ENCODE data around the gene TTF1. TPM values are rescaled to one million over a fixed set of nuclear protein-coding genes. Genes with fewer than 3 reads are reported as not detected.
A peak's percentile ranks its signal among the peaks of the same experiment; 100 is the strongest.

Gene TTF1
- total RNA-seq, 1 donor from 2014 or later: 22.3 TPM

- peaks cover 22% of the 10 kb centered on the region for H3K36me3 Mint-ChIP-seq (ENCODE audit: low read depth, unreplicated experiment)
- no peak for DNase-seq (ENCODE audit: low spot score)
- H3K9me3 Mint-ChIP-seq (ENCODE audit: unreplicated experiment): no peaks in the 10 kb centered on the region
- peaks cover 18% of the 10 kb centered on the region for H3K4me1 Mint-ChIP-seq (ENCODE audit: unreplicated experiment)
- TF ChIP-seq CTCF (IDR thresholded peaks at IDR 0.05; ENCODE audit: unreplicated experiment): no peak
- no peak overlapping the region for H3K4me3 Mint-ChIP-seq (ENCODE audit: unreplicated experiment)
- H3K27me3 Mint-ChIP-seq (ENCODE audit: unreplicated experiment): peaks cover 4% of the 10 kb centered on the region
- H3K27ac Mint-ChIP-seq (ENCODE audit: unreplicated experiment): no peak overlapping the region
Observed at GRCh38 chr9:132357764-132358163, 48.9 kb downstream of the TTF1 start.

GRCh38 chr9:132356324-132356924, 50.2 kb downstream of the TTF1 start:
- Mint-ChIP-seq H3K36me3 (ENCODE audit: low read depth, unreplicated experiment) (peaks cover 35% of the 10 kb centered on the region), H3K27me3 (ENCODE audit: unreplicated experiment) (peaks cover 4% of the 10 kb centered on the region), H3K9me3 (ENCODE audit: unreplicated experiment) (no peaks in the 10 kb centered on the region), H3K4me3 (ENCODE audit: unreplicated experiment) (peak overlapping the region; percentile 33), H3K27ac (ENCODE audit: unreplicated experiment) (peak overlapping the region; percentile 41), H3K4me1 (ENCODE audit: unreplicated experiment) (peaks cover 31% of the 10 kb centered on the region)
- no peak for TF ChIP-seq CTCF (IDR thresholded peaks at IDR 0.05; ENCODE audit: unreplicated experiment)
- no peak for DNase-seq (ENCODE audit: low spot score)

- no peak for TF ChIP-seq CTCF (IDR thresholded peaks at IDR 0.05; ENCODE audit: unreplicated experiment)
- H3K4me3 Mint-ChIP-seq (ENCODE audit: unreplicated experiment): peak within 1 kb of the TSS; percentile 95
Observed at GRCh38 chr9:132354637-132355355, 51.8 kb downstream of the TTF1 start, which contains the start of gene SETX. SETX (minus strand) TSS chr9:132354986; CDS start chr9:132349428, 5,558 bp downstream.

GRCh38 chr9:132351404-132352045, 55.1 kb downstream of the TTF1 start:
- no peak overlapping the region for H3K27ac Mint-ChIP-seq (ENCODE audit: unreplicated experiment)
- no peaks in the 10 kb centered on the region for H3K9me3 Mint-ChIP-seq (ENCODE audit: unreplicated experiment)
- no peak for DNase-seq (ENCODE audit: low spot score)
- peaks cover 49% of the 10 kb centered on the region for H3K36me3 Mint-ChIP-seq (ENCODE audit: low read depth, unreplicated experiment)
- TF ChIP-seq CTCF (IDR thresholded peaks at IDR 0.05; ENCODE audit: unreplicated experiment): no peak
- H3K4me3 Mint-ChIP-seq (ENCODE audit: unreplicated experiment): peak overlapping the region; percentile 95
- H3K27me3 Mint-ChIP-seq (ENCODE audit: unreplicated experiment): peaks cover 3% of the 10 kb centered on the region
- peaks cover 43% of the 10 kb centered on the region for H3K4me1 Mint-ChIP-seq (ENCODE audit: unreplicated experiment)

More at GRCh38 chr9:132354637-132355355, 51.8 kb downstream of the TTF1 start, which contains the start of gene SETX:
- peak; percentile 99 for DNase-seq (ENCODE audit: low spot score)
- Mint-ChIP-seq H3K9me3 (ENCODE audit: unreplicated experiment) (no peaks in the 10 kb centered on the region), H3K36me3 (ENCODE audit: low read depth, unreplicated experiment) (peaks cover 37% of the 10 kb centered on the region), H3K27me3 (ENCODE audit: unreplicated experiment) (peaks cover 4% of the 10 kb centered on the region), H3K27ac (ENCODE audit: unreplicated experiment) (peak within 1 kb of the TSS; percentile 92), H3K4me1 (ENCODE audit: unreplicated experiment) (peaks cover 33% of the 10 kb centered on the region)
